GM23338 (cell line): ENCODE data around the gene GRWD1. TPM values are rescaled to one million over a fixed set of nuclear protein-coding genes. Genes with fewer than 3 reads are reported as not detected.
A peak's percentile ranks its signal among the peaks of the same experiment; 100 is the strongest.

Source experiments
- ATAC-seq: fragments of 200-7000 bp; cut with Tn5 transposase; 3 replicates; pipeline ENCODE4 v1.9.1; 2020
- DNase-seq: peaks from one replicate; pipeline ENCODE4 v3.0.0-alpha.2; 2015; ENCODE audit warnings: low spot score
- H2AFZ ChIP-seq: fragments of 200-600 bp; sonication (generic); 2 replicates; pipeline ENCODE4 v1.8.0; 2016; ENCODE audit warnings: antibody characterized with exemption, mild to moderate bottlenecking, moderate library complexity
- H3F3A ChIP-seq: fragments of 200-600 bp; sonication (generic); replicated peaks from 2 replicates; pipeline ENCODE4 v1.8.0; 2017; ENCODE audit warnings: antibody characterized with exemption, mixed run types, low read depth
- H3K27ac ChIP-seq: fragments of 200-600 bp; sonication (generic); 2 replicates; pipeline ENCODE4 v1.6.1; 2016; ENCODE audit warnings: low read depth
- H3K27me3 ChIP-seq: fragments of 200-600 bp; sonication (generic); 2 replicates; pipeline ENCODE4 v1.8.0; 2016; ENCODE audit warnings: mild to moderate bottlenecking, mixed run types, moderate library complexity; ENCODE audit not compliant: insufficient read depth
- H3K36me3 ChIP-seq: fragments of 200-600 bp; sonication (generic); 2 replicates; pipeline ENCODE4 v1.8.0; 2016; ENCODE audit warnings: mild to moderate bottlenecking; ENCODE audit not compliant: insufficient read depth
- H3K4me1 ChIP-seq: fragments of 200-600 bp; sonication (generic); 2 replicates; pipeline ENCODE4 v1.8.0; 2016; ENCODE audit warnings: mild to moderate bottlenecking, moderate library complexity; ENCODE audit not compliant: insufficient read depth
- H3K4me2 ChIP-seq: fragments of 200-600 bp; sonication (generic); 2 replicates; pipeline ENCODE4 v1.7.1; 2017; ENCODE audit warnings: mixed run types
- H3K4me3 ChIP-seq: fragments of 200-600 bp; sonication (generic); 2 replicates; pipeline ENCODE4 v1.6.1; 2016; ENCODE audit warnings: mixed run types
- H3K79me2 ChIP-seq: fragments of 200-600 bp; sonication (generic); replicated peaks from 2 replicates; pipeline ENCODE4 v1.8.0; 2017; ENCODE audit warnings: mild to moderate bottlenecking; ENCODE audit not compliant: insufficient read depth
- H3K9me2 ChIP-seq: fragments of 200-600 bp; sonication (generic); 2 replicates; pipeline ENCODE4 v1.8.0; 2017; ENCODE audit not compliant: insufficient read depth
- H4K20me1 ChIP-seq: fragments of 200-600 bp; sonication (generic); replicated peaks from 2 replicates; pipeline ENCODE4 v1.8.0; 2017; ENCODE audit warnings: mild to moderate bottlenecking; ENCODE audit not compliant: insufficient read depth
- H3K27ac Mint-ChIP-seq: 2 replicates; pipeline ENCODE4 v1.8.0; 2020; ENCODE audit warnings: inconsistent platforms, mild to moderate bottlenecking, moderate library complexity, mixed read lengths
- H3K27me3 Mint-ChIP-seq: 3 replicates; pipeline ENCODE4 v1.8.0; 2022; ENCODE audit warnings: low read depth, mild to moderate bottlenecking, moderate library complexity, mixed read lengths, inconsistent platforms; ENCODE audit not compliant: insufficient read depth, poor library complexity
- H3K36me3 Mint-ChIP-seq: 3 replicates; pipeline ENCODE4 v1.8.0; 2021; ENCODE audit warnings: low read depth, mild to moderate bottlenecking, inconsistent platforms, moderate library complexity, mixed read lengths
- H3K4me1 Mint-ChIP-seq: 3 replicates; pipeline ENCODE4 v1.8.0; 2020; ENCODE audit warnings: mild to moderate bottlenecking, inconsistent platforms, mixed read lengths
- H3K4me3 Mint-ChIP-seq: 3 replicates; pipeline ENCODE4 v1.8.0; 2021; ENCODE audit warnings: moderate library complexity, mild to moderate bottlenecking, inconsistent platforms, mixed read lengths
- H3K9me3 Mint-ChIP-seq: 3 replicates; pipeline ENCODE4 v1.8.0; 2020; ENCODE audit warnings: moderate library complexity, mild to moderate bottlenecking, inconsistent platforms, mixed read lengths
- CREB1 ChIP-seq: fragments of 250-450 bp; sonication (Bioruptor Pico); IDR thresholded peaks from 2 replicates; pipeline ENCODE4 v1.5.0; 2020; ENCODE audit warnings: low read depth, mild to moderate bottlenecking, moderate library complexity
- POLR2AphosphoS5 ChIP-seq: IDR thresholded peaks from 2 replicates; pipeline ENCODE4 v1.6.1; 2016; ENCODE audit warnings: antibody characterized with exemption, low read depth
- long read RNA-seq: library from polyadenylated mRNA; unstranded; transcript quantifications from one replicate; pipeline ENCODE4 v2.0.0, GENCODE V29; 2020; ENCODE audit not compliant: unreplicated experiment
- polyA plus RNA-seq: library from polyadenylated mRNA; unstranded; fragments of >200 nt; fragmentation: Nextera tagmentation; extraction: Ambion mirVana; gene quantifications from 2 replicates; pipeline ENCODE4 v1.2.1, GENCODE V29; 2016
- total RNA-seq: library from RNA; depleted of rRNA; stranded (reverse); fragments of >200 nt; shearing (Covaris generic); gene quantifications from 2 replicates; pipeline ENCODE4 v1.2.3, GENCODE V29; 2014; rRNA removed
- TF ChIP-seq, protein P1 (sequence below): IDR thresholded peaks from 2 replicates; pipeline ENCODE4 v1.6.1; 2016; ENCODE audit warnings: antibody characterized with exemption
- TF ChIP-seq, protein P2 (sequence below), 2 experiments: fragments of 200-600 bp in 1 of 2; sonication (generic) in 1 of 2; conservative IDR thresholded peaks; 2 replicates each; pipeline versions ENCODE4 v1.5.1 to v1.6.1; 2016 to 2017; ENCODE audit warnings: antibody characterized with exemption in 2 of 2, low read depth in 2 of 2, mild to moderate bottlenecking in 2 of 2, moderate library complexity in 1 of 2
- TF ChIP-seq, protein P3 (sequence below): fragments of 250-450 bp; sonication (Bioruptor Pico); IDR thresholded peaks from 2 replicates; pipeline ENCODE4 v1.5.0; 2020; ENCODE audit warnings: mild to moderate bottlenecking, moderate library complexity

Gene GRWD1
- total RNA-seq (58.0 and 64.6 TPM in 2 replicates), polyA plus RNA-seq (23.2 and 25.8 TPM in 2 replicates)
- long read RNA-seq, full-length matches to known transcripts: 56 of 59 reads
- long read RNA-seq, partial matches to known transcripts: 2 of 59 reads
- long read RNA-seq, other reads (novel, unspliced or antisense): 1 of 59 reads

DNA sequence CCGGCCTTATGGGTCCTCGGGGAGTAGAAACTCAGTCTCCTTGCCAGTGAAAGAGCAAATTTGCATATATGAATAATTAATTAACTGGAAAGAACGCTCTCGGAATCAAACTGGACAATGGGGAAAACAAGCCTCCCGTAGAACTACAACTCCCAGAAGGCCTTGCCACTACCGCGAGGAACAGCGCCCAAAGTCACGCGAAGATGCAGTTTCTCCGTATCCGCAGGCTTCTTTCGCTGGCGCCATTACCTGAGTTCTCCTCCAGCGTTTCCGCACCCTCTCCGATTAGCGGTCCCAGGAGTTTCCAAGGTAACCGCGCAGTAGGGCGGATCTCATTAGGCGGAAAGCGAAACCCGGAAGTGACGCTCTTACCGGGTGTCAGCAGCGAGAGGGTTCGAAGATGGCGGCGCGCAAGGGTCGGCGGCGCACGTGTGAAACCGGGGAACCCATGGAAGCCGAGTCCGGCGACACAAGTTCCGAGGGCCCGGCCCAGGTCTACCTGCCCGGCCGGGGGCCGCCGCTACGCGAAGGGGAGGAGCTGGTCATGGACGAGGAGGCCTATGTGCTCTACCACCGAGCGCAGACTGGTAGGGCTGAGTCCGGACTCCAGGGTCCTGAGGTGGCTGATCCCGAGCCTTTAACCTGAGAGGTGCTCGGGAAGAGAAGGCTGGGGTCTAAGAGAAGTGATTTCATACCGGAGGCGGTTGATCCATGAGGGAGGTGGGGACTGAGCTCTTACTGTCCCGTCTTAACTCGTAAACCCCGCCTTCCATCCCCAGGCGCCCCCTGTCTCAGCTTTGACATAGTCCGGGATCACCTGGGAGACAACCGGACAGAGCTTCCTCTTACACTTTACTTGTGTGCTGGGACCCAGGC lies at the start of gene GRWD1:
Gene GRWD1 (plus strand): TSS at position 378 of the 876 bp plus-strand sequence. CDS start 23 bp downstream, at position 401.
- H3K79me2 ChIP-seq: peaks cover 27% of the 10 kb centered on the region
- H3K27me3 Mint-ChIP-seq: peaks cover 21% of the 10 kb centered on the region
- ATAC-seq (peak; percentile 78), DNase-seq (peak; percentile 98)
- no peaks in the 10 kb centered on the region; the same call in 2 of the 3 replicates for H3K9me3 Mint-ChIP-seq
- peaks cover 19% of the 10 kb centered on the region for H3K4me1 Mint-ChIP-seq
- H3K9me2 ChIP-seq: no peaks in the 10 kb centered on the region
- H3K4me2 ChIP-seq: peak within 1 kb of the TSS; percentile 86
- peak within 1 kb of the TSS; percentile 92 for H3K4me3 Mint-ChIP-seq
- H3K27ac ChIP-seq: peak within 1 kb of the TSS; percentile 21
- peaks cover 11% of the 10 kb centered on the region; the same call in 1 of the 2 replicates for H4K20me1 ChIP-seq
- H3K36me3 Mint-ChIP-seq: peaks cover 54% of the 10 kb centered on the region
- no peak within 1 kb of the TSS for H2AFZ ChIP-seq
- peak within 1 kb of the TSS; percentile 98 for H3K27ac Mint-ChIP-seq
- H3F3A ChIP-seq: peaks cover 35% of the 10 kb centered on the region
- peak within 1 kb of the TSS; percentile 86 for H3K4me3 ChIP-seq
- H3K36me3 ChIP-seq: peaks cover 19% of the 10 kb centered on the region
- TF ChIP-seq, protein P1, sequence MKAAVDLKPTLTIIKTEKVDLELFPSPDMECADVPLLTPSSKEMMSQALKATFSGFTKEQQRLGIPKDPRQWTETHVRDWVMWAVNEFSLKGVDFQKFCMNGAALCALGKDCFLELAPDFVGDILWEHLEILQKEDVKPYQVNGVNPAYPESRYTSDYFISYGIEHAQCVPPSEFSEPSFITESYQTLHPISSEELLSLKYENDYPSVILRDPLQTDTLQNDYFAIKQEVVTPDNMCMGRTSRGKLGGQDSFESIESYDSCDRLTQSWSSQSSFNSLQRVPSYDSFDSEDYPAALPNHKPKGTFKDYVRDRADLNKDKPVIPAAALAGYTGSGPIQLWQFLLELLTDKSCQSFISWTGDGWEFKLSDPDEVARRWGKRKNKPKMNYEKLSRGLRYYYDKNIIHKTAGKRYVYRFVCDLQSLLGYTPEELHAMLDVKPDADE: peak; percentile 84
- TF ChIP-seq, protein P2, sequence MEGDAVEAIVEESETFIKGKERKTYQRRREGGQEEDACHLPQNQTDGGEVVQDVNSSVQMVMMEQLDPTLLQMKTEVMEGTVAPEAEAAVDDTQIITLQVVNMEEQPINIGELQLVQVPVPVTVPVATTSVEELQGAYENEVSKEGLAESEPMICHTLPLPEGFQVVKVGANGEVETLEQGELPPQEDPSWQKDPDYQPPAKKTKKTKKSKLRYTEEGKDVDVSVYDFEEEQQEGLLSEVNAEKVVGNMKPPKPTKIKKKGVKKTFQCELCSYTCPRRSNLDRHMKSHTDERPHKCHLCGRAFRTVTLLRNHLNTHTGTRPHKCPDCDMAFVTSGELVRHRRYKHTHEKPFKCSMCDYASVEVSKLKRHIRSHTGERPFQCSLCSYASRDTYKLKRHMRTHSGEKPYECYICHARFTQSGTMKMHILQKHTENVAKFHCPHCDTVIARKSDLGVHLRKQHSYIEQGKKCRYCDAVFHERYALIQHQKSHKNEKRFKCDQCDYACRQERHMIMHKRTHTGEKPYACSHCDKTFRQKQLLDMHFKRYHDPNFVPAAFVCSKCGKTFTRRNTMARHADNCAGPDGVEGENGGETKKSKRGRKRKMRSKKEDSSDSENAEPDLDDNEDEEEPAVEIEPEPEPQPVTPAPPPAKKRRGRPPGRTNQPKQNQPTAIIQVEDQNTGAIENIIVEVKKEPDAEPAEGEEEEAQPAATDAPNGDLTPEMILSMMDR (conservative IDR thresholded peaks at IDR 0.05; ENCODE audit: low read depth in 2 of 2): peak in 1 of 2 experiments; percentile 26; a peak in 1 of 4 replicates
- TF ChIP-seq, protein P3, sequence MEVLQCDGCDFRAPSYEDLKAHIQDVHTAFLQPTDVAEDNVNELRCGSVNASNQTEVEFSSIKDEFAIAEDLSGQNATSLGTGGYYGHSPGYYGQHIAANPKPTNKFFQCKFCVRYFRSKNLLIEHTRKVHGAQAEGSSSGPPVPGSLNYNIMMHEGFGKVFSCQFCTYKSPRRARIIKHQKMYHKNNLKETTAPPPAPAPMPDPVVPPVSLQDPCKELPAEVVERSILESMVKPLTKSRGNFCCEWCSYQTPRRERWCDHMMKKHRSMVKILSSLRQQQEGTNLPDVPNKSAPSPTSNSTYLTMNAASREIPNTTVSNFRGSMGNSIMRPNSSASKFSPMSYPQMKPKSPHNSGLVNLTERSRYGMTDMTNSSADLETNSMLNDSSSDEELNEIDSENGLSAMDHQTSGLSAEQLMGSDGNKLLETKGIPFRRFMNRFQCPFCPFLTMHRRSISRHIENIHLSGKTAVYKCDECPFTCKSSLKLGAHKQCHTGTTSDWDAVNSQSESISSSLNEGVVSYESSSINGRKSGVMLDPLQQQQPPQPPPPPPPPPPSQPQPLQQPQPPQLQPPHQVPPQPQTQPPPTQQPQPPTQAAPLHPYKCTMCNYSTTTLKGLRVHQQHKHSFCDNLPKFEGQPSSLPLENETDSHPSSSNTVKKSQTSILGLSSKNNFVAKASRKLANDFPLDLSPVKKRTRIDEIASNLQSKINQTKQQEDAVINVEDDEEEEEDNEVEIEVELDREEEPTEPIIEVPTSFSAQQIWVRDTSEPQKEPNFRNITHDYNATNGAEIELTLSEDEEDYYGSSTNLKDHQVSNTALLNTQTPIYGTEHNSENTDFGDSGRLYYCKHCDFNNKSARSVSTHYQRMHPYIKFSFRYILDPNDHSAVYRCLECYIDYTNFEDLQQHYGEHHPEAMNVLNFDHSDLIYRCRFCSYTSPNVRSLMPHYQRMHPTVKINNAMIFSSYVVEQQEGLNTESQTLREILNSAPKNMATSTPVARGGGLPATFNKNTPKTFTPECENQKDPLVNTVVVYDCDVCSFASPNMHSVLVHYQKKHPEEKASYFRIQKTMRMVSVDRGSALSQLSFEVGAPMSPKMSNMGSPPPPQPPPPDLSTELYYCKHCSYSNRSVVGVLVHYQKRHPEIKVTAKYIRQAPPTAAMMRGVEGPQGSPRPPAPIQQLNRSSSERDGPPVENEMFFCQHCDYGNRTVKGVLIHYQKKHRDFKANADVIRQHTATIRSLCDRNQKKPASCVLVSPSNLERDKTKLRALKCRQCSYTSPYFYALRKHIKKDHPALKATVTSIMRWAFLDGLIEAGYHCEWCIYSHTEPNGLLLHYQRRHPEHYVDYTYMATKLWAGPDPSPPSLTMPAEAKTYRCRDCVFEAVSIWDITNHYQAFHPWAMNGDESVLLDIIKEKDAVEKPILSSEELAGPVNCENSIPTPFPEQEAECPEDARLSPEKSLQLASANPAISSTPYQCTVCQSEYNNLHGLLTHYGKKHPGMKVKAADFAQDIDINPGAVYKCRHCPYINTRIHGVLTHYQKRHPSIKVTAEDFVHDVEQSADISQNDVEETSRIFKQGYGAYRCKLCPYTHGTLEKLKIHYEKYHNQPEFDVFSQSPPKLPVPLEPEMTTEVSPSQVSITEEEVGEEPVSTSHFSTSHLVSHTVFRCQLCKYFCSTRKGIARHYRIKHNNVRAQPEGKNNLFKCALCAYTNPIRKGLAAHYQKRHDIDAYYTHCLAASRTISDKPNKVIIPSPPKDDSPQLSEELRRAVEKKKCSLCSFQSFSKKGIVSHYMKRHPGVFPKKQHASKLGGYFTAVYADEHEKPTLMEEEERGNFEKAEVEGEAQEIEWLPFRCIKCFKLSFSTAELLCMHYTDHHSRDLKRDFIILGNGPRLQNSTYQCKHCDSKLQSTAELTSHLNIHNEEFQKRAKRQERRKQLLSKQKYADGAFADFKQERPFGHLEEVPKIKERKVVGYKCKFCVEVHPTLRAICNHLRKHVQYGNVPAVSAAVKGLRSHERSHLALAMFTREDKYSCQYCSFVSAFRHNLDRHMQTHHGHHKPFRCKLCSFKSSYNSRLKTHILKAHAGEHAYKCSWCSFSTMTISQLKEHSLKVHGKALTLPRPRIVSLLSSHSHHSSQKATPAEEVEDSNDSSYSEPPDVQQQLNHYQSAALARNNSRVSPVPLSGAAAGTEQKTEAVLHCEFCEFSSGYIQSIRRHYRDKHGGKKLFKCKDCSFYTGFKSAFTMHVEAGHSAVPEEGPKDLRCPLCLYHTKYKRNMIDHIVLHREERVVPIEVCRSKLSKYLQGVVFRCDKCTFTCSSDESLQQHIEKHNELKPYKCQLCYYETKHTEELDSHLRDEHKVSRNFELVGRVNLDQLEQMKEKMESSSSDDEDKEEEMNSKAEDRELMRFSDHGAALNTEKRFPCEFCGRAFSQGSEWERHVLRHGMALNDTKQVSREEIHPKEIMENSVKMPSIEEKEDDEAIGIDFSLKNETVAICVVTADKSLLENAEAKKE (CRISPR knock-in tag): no peak
- TF ChIP-seq CREB1 (CRISPR knock-in tag) (peak; percentile 91), POLR2AphosphoS5 (peak; percentile 83)
- peaks cover 22% of the 10 kb centered on the region for H3K4me1 ChIP-seq
- peaks cover 28% of the 10 kb centered on the region for H3K27me3 ChIP-seq
